HG03108 (cell line): ENCODE results near the gene IGF2.

Experiments
- ATAC-seq: cut with Tn5 transposase; IDR thresholded peaks from one replicate; pipeline ENCODE4 v1.9.1; 2021; ENCODE audit warnings: moderate library complexity; ENCODE audit not compliant: unreplicated experiment

The IGF2 gene

GRCh38 chr11:2154195-2154585 lies 15.0 kb upstream of the IGF2 start:
- no peak for ATAC-seq

- no peak for ATAC-seq
Observed at GRCh38 chr11:2153581-2154194, 14.5 kb upstream of the IGF2 start.

GRCh38 chr11:2151500-2152257 lies 12.5 kb upstream of the IGF2 start:
- ATAC-seq: no peak

GRCh38 chr11:2149864-2150847 lies 11.0 kb upstream of the IGF2 start:
- no peak for ATAC-seq

- ATAC-seq: no peak
Observed at GRCh38 chr11:2149460-2149859, 10.3 kb upstream of the IGF2 start.

- no peak for ATAC-seq
Observed at GRCh38 chr11:2148595-2148994, 9.4 kb upstream of the IGF2 start.

GRCh38 chr11:2147391-2147790 lies 8.2 kb upstream of the IGF2 start:
- no peak for ATAC-seq

- no peak for ATAC-seq
Observed at GRCh38 chr11:2146051-2146450, 6.9 kb upstream of the IGF2 start.

GRCh38 chr11:2144544-2145248 lies 5.5 kb upstream of the IGF2 start:
- ATAC-seq: no peak

- no peak for ATAC-seq
Observed at GRCh38 chr11:2143799-2144543, 4.8 kb upstream of the IGF2 start.

- ATAC-seq: no peak
Observed at GRCh38 chr11:2143477-2143798, 4.2 kb upstream of the IGF2 start.

GRCh38 chr11:2142762-2143202 lies 3.6 kb upstream of the IGF2 start:
- no peak for ATAC-seq

GRCh38 chr11:2142300-2142759 lies 3.1 kb upstream of the IGF2 start:
- ATAC-seq: no peak

GRCh38 chr11:2140411-2141400 lies 1.5 kb upstream of the IGF2 start:
- ATAC-seq: no peak

GRCh38 chr11:2139621-2140337 lies 590 bp upstream of the IGF2 start:
- ATAC-seq: no peak

- ATAC-seq: no peak
Observed at GRCh38 chr11:2138431-2139122, 612 bp downstream of the IGF2 start.

- no peak for ATAC-seq
Observed at GRCh38 chr11:2138068-2138430, 1.1 kb downstream of the IGF2 start.
